ENCODE measurements around the gene ASCL2.

DNA sequence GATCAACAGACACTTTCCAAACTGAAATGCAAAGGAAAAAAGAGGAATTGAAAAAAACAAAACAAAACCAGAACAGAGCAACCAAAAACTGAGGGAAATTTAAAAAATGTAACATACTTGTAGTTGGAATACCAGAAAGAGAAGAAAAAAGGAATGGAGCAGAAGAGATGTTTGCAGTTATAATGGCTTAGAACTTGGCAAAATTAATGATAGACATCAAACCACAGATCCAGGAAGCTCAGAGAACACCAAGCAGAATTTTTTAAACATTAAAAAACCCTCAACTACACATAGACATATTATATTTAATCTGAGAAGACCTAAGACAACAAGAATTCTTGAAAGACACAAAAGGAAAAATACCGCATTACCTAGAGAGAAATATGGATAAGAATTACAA, 46.1 kb downstream of the ASCL2 start:
- TF ChIP-seq, protein P1, sequence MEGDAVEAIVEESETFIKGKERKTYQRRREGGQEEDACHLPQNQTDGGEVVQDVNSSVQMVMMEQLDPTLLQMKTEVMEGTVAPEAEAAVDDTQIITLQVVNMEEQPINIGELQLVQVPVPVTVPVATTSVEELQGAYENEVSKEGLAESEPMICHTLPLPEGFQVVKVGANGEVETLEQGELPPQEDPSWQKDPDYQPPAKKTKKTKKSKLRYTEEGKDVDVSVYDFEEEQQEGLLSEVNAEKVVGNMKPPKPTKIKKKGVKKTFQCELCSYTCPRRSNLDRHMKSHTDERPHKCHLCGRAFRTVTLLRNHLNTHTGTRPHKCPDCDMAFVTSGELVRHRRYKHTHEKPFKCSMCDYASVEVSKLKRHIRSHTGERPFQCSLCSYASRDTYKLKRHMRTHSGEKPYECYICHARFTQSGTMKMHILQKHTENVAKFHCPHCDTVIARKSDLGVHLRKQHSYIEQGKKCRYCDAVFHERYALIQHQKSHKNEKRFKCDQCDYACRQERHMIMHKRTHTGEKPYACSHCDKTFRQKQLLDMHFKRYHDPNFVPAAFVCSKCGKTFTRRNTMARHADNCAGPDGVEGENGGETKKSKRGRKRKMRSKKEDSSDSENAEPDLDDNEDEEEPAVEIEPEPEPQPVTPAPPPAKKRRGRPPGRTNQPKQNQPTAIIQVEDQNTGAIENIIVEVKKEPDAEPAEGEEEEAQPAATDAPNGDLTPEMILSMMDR (IDR thresholded peaks at IDR 0.05) = no peak
- TF ChIP-seq POLR2A (IDR thresholded peaks at IDR 0.05) (no peak), POLR2AphosphoS5 (IDR thresholded peaks at IDR 0.05) (no peak)
